ENCODE data around the gene SMIM17. TPM values are rescaled to one million over a fixed set of nuclear protein-coding genes. Genes with fewer than 3 reads are reported as not detected.

The SMIM17 gene
- total RNA-seq, 1 donor from 2014 or later, result 2.4 TPM

GRCh38 chr19:56623006-56623405 is 20.0 kb upstream of the SMIM17 start:
- no peak for DNase-seq (ENCODE audit: low spot score)
- Histone ChIP-seq H3K27me3 (no peaks in the 10 kb centered on the region), H3K4me3 (no peak overlapping the region), H3K9ac (no peak overlapping the region), H4K20me1 (ENCODE audit: low read depth) (no peaks in the 10 kb centered on the region), H3F3A (ENCODE audit: low read depth) (no peaks in the 10 kb centered on the region), H3K4me1 (no peaks in the 10 kb centered on the region), H2AFZ (replicated peaks) (no peak overlapping the region), H3K79me2 (ENCODE audit: low read depth) (peaks cover 8% of the 10 kb centered on the region), H3K36me3 (peaks cover 8% of the 10 kb centered on the region), H3K27ac (no peak overlapping the region), H3K4me2 (no peak overlapping the region), H3K9me3 (ENCODE audit: low read depth) (no peaks in the 10 kb centered on the region)
- H3K4me3 Mint-ChIP-seq, result no peak overlapping the region
- no peaks in the 10 kb centered on the region for H3K4me1 Mint-ChIP-seq
- peaks cover 78% of the 10 kb centered on the region for H3K9me3 Mint-ChIP-seq
- TF ChIP-seq EZH2phosphoT487 (IDR thresholded peaks at IDR 0.05) (no peak), EZH2 (IDR thresholded peaks at IDR 0.05) (no peak), CTCF (IDR thresholded peaks at IDR 0.05) (no peak)
- peaks cover 6% of the 10 kb centered on the region for H3K27me3 Mint-ChIP-seq (ENCODE audit: insufficient read depth, low read depth)
- no peak overlapping the region for H3K27ac Mint-ChIP-seq
- H3K36me3 Mint-ChIP-seq, result peaks cover 65% of the 10 kb centered on the region

- H3K9me3 ChIP-seq (ENCODE audit: low read depth), result no peaks in the 10 kb centered on the region
- H3K36me3 Mint-ChIP-seq, result peaks cover 47% of the 10 kb centered on the region
Measured at GRCh38 chr19:56625708-56626107, 17.3 kb upstream of the SMIM17 start.

GRCh38 chr19:56633021-56633420 is 9.9 kb upstream of the SMIM17 start:
- Histone ChIP-seq H4K20me1 (ENCODE audit: low read depth) (no peaks in the 10 kb centered on the region), H3K4me2 (no peak overlapping the region), H3K9me3 (ENCODE audit: low read depth) (peaks cover 8% of the 10 kb centered on the region), H3K4me3 (no peak overlapping the region), H3K36me3 (no peaks in the 10 kb centered on the region), H3F3A (ENCODE audit: low read depth) (no peaks in the 10 kb centered on the region), H3K9ac (no peak overlapping the region), H3K4me1 (no peaks in the 10 kb centered on the region), H2AFZ (replicated peaks) (no peak overlapping the region), H3K27me3 (no peaks in the 10 kb centered on the region), H3K79me2 (ENCODE audit: low read depth) (no peaks in the 10 kb centered on the region), H3K27ac (no peak overlapping the region)
- TF ChIP-seq EZH2phosphoT487 (IDR thresholded peaks at IDR 0.05), result no peak
- TF ChIP-seq CTCF (IDR thresholded peaks at IDR 0.05), result no peak
- no peak for TF ChIP-seq EZH2 (IDR thresholded peaks at IDR 0.05)
- DNase-seq (ENCODE audit: low spot score), result no peak
- no peaks in the 10 kb centered on the region for H3K4me1 Mint-ChIP-seq
- no peak overlapping the region for H3K4me3 Mint-ChIP-seq
- H3K27ac Mint-ChIP-seq, result no peak overlapping the region
- peaks cover 3% of the 10 kb centered on the region for H3K27me3 Mint-ChIP-seq (ENCODE audit: insufficient read depth, low read depth)
- H3K36me3 Mint-ChIP-seq, result peaks cover 7% of the 10 kb centered on the region
- peaks cover 76% of the 10 kb centered on the region for H3K9me3 Mint-ChIP-seq

More at GRCh38 chr19:56625708-56626107, 17.3 kb upstream of the SMIM17 start:
- H3K9ac ChIP-seq, result no peak overlapping the region
- H2AFZ ChIP-seq (replicated peaks), result no peak overlapping the region
- TF ChIP-seq CTCF (IDR thresholded peaks at IDR 0.05) (no peak), EZH2 (IDR thresholded peaks at IDR 0.05) (no peak), EZH2phosphoT487 (IDR thresholded peaks at IDR 0.05) (no peak)
- no peaks in the 10 kb centered on the region for H3K79me2 ChIP-seq (ENCODE audit: low read depth)
- no peak overlapping the region for H3K4me2 ChIP-seq
- Mint-ChIP-seq H3K9me3 (peaks cover 79% of the 10 kb centered on the region), H3K27ac (no peak overlapping the region), H3K27me3 (ENCODE audit: insufficient read depth, low read depth) (peaks cover 9% of the 10 kb centered on the region), H3K4me1 (no peaks in the 10 kb centered on the region), H3K4me3 (no peak overlapping the region)
- no peaks in the 10 kb centered on the region for H3F3A ChIP-seq (ENCODE audit: low read depth)
- no peak for DNase-seq (ENCODE audit: low spot score)
- H3K27me3 ChIP-seq, result no peaks in the 10 kb centered on the region
- no peak overlapping the region for H3K4me3 ChIP-seq
- H3K27ac ChIP-seq, result no peak overlapping the region
- no peaks in the 10 kb centered on the region for H4K20me1 ChIP-seq (ENCODE audit: low read depth)
- H3K36me3 ChIP-seq, result peaks cover 8% of the 10 kb centered on the region
- H3K4me1 ChIP-seq, result no peaks in the 10 kb centered on the region

Data from neural progenitor cell (in vitro differentiated cells).